CD14-positive monocyte (primary cell): ENCODE results near the gene KRT76. TPM values are rescaled to one million over a fixed set of nuclear protein-coding genes. Genes with fewer than 3 reads are reported as not detected.

ENCODE experiments used
- DNase-seq, 3 donors: peaks; one replicate each; pipeline ENCODE4 v3.0.0-alpha.2; 2011 to 2022
- H2AFZ ChIP-seq: 2 replicates; pipeline ENCODE4 v1.6.0; 2012; ENCODE audit warnings: mild to moderate bottlenecking, low read depth, low read length, inconsistent platforms; ENCODE audit not compliant: insufficient read depth, poor library complexity, severe bottlenecking
- H3K27ac ChIP-seq, 2 donors: 1 replicate in 1 of 2; 2 replicates in 1 of 2; pipeline ENCODE4 v1.5.1; 2012 to 2013; ENCODE audit warnings: low read length in 2 of 2, control low read depth in 1 of 2, inconsistent platforms in 1 of 2, low read depth in 1 of 2, mild to moderate bottlenecking in 1 of 2
- H3K27me3 ChIP-seq, 2 donors: one replicate each; pipeline versions ENCODE4 v1.6.0 to v1.6.1; 2011 to 2013; ENCODE audit warnings: low read length in 2 of 2; ENCODE audit not compliant: control insufficient read depth in 2 of 2, insufficient read depth in 2 of 2
- H3K36me3 ChIP-seq, 2 donors: replicated peaks in 1 of 2; 1 replicate in 1 of 2; 2 replicates in 1 of 2; pipeline versions ENCODE4 v1.5.1 to v1.6.1; 2012 to 2013; ENCODE audit warnings: low read length in 2 of 2, control low read depth in 1 of 2, inconsistent platforms in 1 of 2, mild to moderate bottlenecking in 1 of 2; ENCODE audit not compliant: insufficient read depth in 2 of 2, control insufficient read depth in 1 of 2
- H3K4me1 ChIP-seq, 2 donors: 1 replicate in 1 of 2; 2 replicates in 1 of 2; pipeline versions ENCODE4 v1.5.1 to v1.6.1; 2012 to 2013; ENCODE audit warnings: low read length in 2 of 2, control low read depth in 1 of 2, inconsistent platforms in 1 of 2, mild to moderate bottlenecking in 1 of 2, moderate library complexity in 1 of 2; ENCODE audit not compliant: insufficient read depth in 2 of 2, control insufficient read depth in 1 of 2
- H3K4me2 ChIP-seq: replicated peaks from 2 replicates; pipeline ENCODE3; 2012; ENCODE audit warnings: low read length, moderate library complexity, mild to moderate bottlenecking; ENCODE audit not compliant: poor library complexity, severe bottlenecking; ENCODE audit errors: extremely low read depth
- H3K4me3 ChIP-seq, 3 experiments: fragments of 200-600 bp in 1 of 3; sonication (generic) in 1 of 3; replicated peaks in 1 of 3; 1 replicate in 2 of 3; 2 replicates in 1 of 3; pipeline ENCODE4 v1.5.1; 2011 to 2013; ENCODE audit warnings: low read length in 3 of 3, mild to moderate bottlenecking in 3 of 3, control low read depth in 2 of 3, low read depth in 2 of 3, inconsistent platforms in 1 of 3, moderate library complexity in 1 of 3
- H3K79me2 ChIP-seq: 2 replicates; pipeline ENCODE4 v1.6.0; 2012; ENCODE audit warnings: mild to moderate bottlenecking, control low read depth, inconsistent platforms, low read length, moderate library complexity; ENCODE audit not compliant: insufficient read depth
- H3K9ac ChIP-seq: 2 replicates; pipeline ENCODE4 v1.6.0; 2017; ENCODE audit warnings: low read length, mild to moderate bottlenecking; ENCODE audit not compliant: insufficient read depth, poor library complexity, severe bottlenecking
- H3K9me3 ChIP-seq, 2 donors: replicated peaks in 1 of 2; 1 replicate in 1 of 2; 2 replicates in 1 of 2; pipeline versions ENCODE4 v1.5.1 to v1.6.1; 2012 to 2013; ENCODE audit warnings: low read length in 2 of 2, control low read depth in 1 of 2; ENCODE audit not compliant: control insufficient read depth in 1 of 2, insufficient read depth in 1 of 2
- H4K20me1 ChIP-seq: 2 replicates; pipeline ENCODE4 v1.6.0; 2012; ENCODE audit warnings: mild to moderate bottlenecking, low read length, control low read depth, moderate library complexity; ENCODE audit not compliant: insufficient read depth
- H3K27ac Mint-ChIP-seq, 7 donors: one replicate each; pipeline ENCODE4 v1.8.0; 2020; ENCODE audit warnings: mild to moderate bottlenecking in 7 of 7, mixed read lengths in 7 of 7, moderate library complexity in 6 of 7, inconsistent platforms in 2 of 7
- H3K27me3 Mint-ChIP-seq, 3 donors: one replicate each; pipeline ENCODE4 v1.8.0; 2021 to 2022; ENCODE audit warnings: low read depth in 3 of 3, mild to moderate bottlenecking in 3 of 3, mixed read lengths in 3 of 3, moderate library complexity in 3 of 3, inconsistent platforms in 1 of 3
- H3K36me3 Mint-ChIP-seq, 2 donors: one replicate each; pipeline ENCODE4 v1.8.0; 2020; ENCODE audit warnings: mixed read lengths in 2 of 2, inconsistent platforms in 1 of 2, mild to moderate bottlenecking in 1 of 2
- H3K4me1 Mint-ChIP-seq: one replicate; pipeline ENCODE4 v1.8.0; 2020; ENCODE audit warnings: mild to moderate bottlenecking, mixed read lengths
- H3K4me3 Mint-ChIP-seq, 2 donors: one replicate each; pipeline ENCODE4 v1.8.0; 2020; ENCODE audit warnings: mild to moderate bottlenecking in 2 of 2, mixed read lengths in 2 of 2, moderate library complexity in 1 of 2
- H3K9me3 Mint-ChIP-seq, 7 donors: one replicate each; pipeline ENCODE4 v1.8.0; 2020 to 2022; ENCODE audit warnings: mixed read lengths in 7 of 7, mild to moderate bottlenecking in 6 of 7, moderate library complexity in 6 of 7, inconsistent platforms in 2 of 7
- CTCF ChIP-seq: fragments of 200-600 bp; IDR thresholded peaks from one replicate; pipeline ENCODE4 v1.8.0; 2022; ENCODE audit warnings: antibody characterized with exemption, mild to moderate bottlenecking
- WGBS: methylation state at CpG from one replicate; pipeline ENCODE4 v1.1.5; 2013; ENCODE audit warnings: missing lambda C conversion rate; ENCODE audit not compliant: insufficient coverage; 5-methylcytosine and 5-hydroxymethylcytosine counted together
- intact Hi-C, 2 donors: fragments of 100-400 bp; cut with micrococcal nuclease; formaldehyde crosslinking; loops; one replicate each; pipeline versions ENCODE4 v1.15.0 to v1.15.1; 2023
- polyA plus RNA-seq, 3 donors: library from polyadenylated mRNA; depleted of rRNA in 1 of 3; unstranded in 2 of 3; stranded (reverse) in 1 of 3; fragments of 300-500 nt in 2 of 3; fragments of >200 nt in 1 of 3; fragmentation: Illumina TruSeq in 2 of 3; gene quantifications; 1 replicate in 2 of 3; 2 replicates in 1 of 3; pipeline ENCODE4 v1.2.3, GENCODE V29; 2012 to 2021

KRT76 gene
- polyA plus RNA-seq, 3 donors, result not detected

- H3K4me1 Mint-ChIP-seq, result no peaks in the 10 kb centered on the region
- H3K27ac ChIP-seq, result no peak overlapping the region
- no peak overlapping the region for H3K4me2 ChIP-seq
- H3K27me3 Mint-ChIP-seq, result peaks cover 5 to 9% (median 6%) of the 10 kb centered on the region in 3 donors
- WGBS, result 96% methylated on average over 5 of the region's 8 CpGs
- intact Hi-C loops, result no loop called here
- no peak overlapping the region for H3K4me3 Mint-ChIP-seq
- H3K9ac ChIP-seq, result no peak overlapping the region
- H3K36me3 ChIP-seq, result no peaks in the 10 kb centered on the region
- H3K9me3 ChIP-seq, result no peaks in the 10 kb centered on the region
- H3K9me3 Mint-ChIP-seq, result no peaks in the 10 kb centered on the region
- no peaks in the 10 kb centered on the region for H3K36me3 Mint-ChIP-seq
- no peaks in the 10 kb centered on the region for H3K79me2 ChIP-seq
- DNase-seq, result no peak
- H3K4me1 ChIP-seq, result no peaks in the 10 kb centered on the region
- TF ChIP-seq CTCF, result no peak
- no peak overlapping the region for H2AFZ ChIP-seq
- no peaks in the 10 kb centered on the region for H3K27me3 ChIP-seq
- H3K27ac Mint-ChIP-seq, result no peak overlapping the region
- no peaks in the 10 kb centered on the region for H4K20me1 ChIP-seq
- H3K4me3 ChIP-seq, result no peak overlapping the region
Measured at GRCh38 chr12:52817003-52817698, 40.0 kb upstream of the KRT76 start.

- H3K4me2 ChIP-seq, result no peak overlapping the region
- Mint-ChIP-seq H3K4me3 (no peak overlapping the region), H3K9me3 (no peaks in the 10 kb centered on the region), H3K36me3 (no peaks in the 10 kb centered on the region), H3K4me1 (no peaks in the 10 kb centered on the region), H3K27ac (no peak overlapping the region), H3K27me3 (peaks cover 4 to 11% (median 6%) of the 10 kb centered on the region in 3 donors)
- H3K27me3 ChIP-seq, result no peaks in the 10 kb centered on the region
- no peak overlapping the region for H3K9ac ChIP-seq
- no peaks in the 10 kb centered on the region for H3K4me1 ChIP-seq
- no peaks in the 10 kb centered on the region for H3K9me3 ChIP-seq
- H4K20me1 ChIP-seq, result no peaks in the 10 kb centered on the region
- intact Hi-C loops, result no loop called here
- H3K36me3 ChIP-seq, result no peaks in the 10 kb centered on the region
- H2AFZ ChIP-seq, result no peak overlapping the region
- no peaks in the 10 kb centered on the region for H3K79me2 ChIP-seq
- no peak overlapping the region for H3K27ac ChIP-seq
- no peak for DNase-seq
- no peak overlapping the region for H3K4me3 ChIP-seq
- 100% methylated on average over 3 of the region's 9 CpGs for WGBS
- no peak for TF ChIP-seq CTCF
Measured at GRCh38 chr12:52815676-52816588, 38.8 kb upstream of the KRT76 start.
